SK-N-SH treated with all-trans-retinoic acid at 6 μM for 48 hours (cell line): ENCODE measurements around the gene RELA.

Source experiments
- ATAC-seq: fragments of 200-7000 bp; cut with Tn5 transposase; 3 replicates; pipeline ENCODE4 v1.9.1; 2020; ENCODE audit warnings: mild to moderate bottlenecking, moderate library complexity
- ARNTL ChIP-seq: fragments of 450-650 bp; formaldehyde crosslinking; IDR thresholded peaks from 2 replicates; pipeline ENCODE4 v1.5.0; 2020; ENCODE audit warnings: low read depth, mild to moderate bottlenecking, moderate library complexity, borderline replicate concordance
- BACH2 ChIP-seq: fragments of 250-450 bp; sonication (Bioruptor Pico); IDR thresholded peaks from 2 replicates; pipeline ENCODE4 v1.9.0; 2021; ENCODE audit warnings: mild to moderate bottlenecking, borderline replicate concordance
- CSDC2 ChIP-seq: fragments of 250-450 bp; sonication (Bioruptor Pico); IDR thresholded peaks from 2 replicates; pipeline ENCODE4 v1.5.0; 2020; ENCODE audit warnings: mild to moderate bottlenecking, moderate library complexity
- ESRRG ChIP-seq: fragments of 250-450 bp; sonication (Bioruptor Pico); IDR thresholded peaks from 2 replicates; pipeline ENCODE4 v1.6.1; 2021; ENCODE audit warnings: mild to moderate bottlenecking
- GLIS3 ChIP-seq: fragments of 250-450 bp; sonication (Bioruptor Pico); IDR thresholded peaks from 2 replicates; pipeline ENCODE4 v1.5.0; 2020; ENCODE audit warnings: mild to moderate bottlenecking, moderate library complexity
- OSR1 ChIP-seq: fragments of 250-450 bp; sonication (Bioruptor Pico); IDR thresholded peaks from 2 replicates; pipeline ENCODE4 v1.8.0; 2022; ENCODE audit warnings: moderate library complexity, mild to moderate bottlenecking, inconsistent platforms
- PPARA ChIP-seq: fragments of 250-450 bp; sonication (Bioruptor Pico); IDR thresholded peaks from 2 replicates; pipeline ENCODE4 v1.5.0; 2020; ENCODE audit warnings: mild to moderate bottlenecking, borderline replicate concordance
- RARB ChIP-seq: fragments of 250-450 bp; sonication (Bioruptor Pico); IDR thresholded peaks from 2 replicates; pipeline ENCODE4 v1.8.0; 2021; ENCODE audit warnings: mild to moderate bottlenecking, moderate library complexity
- SNAI2 ChIP-seq: fragments of 250-450 bp; sonication (Bioruptor Pico); IDR thresholded peaks from 2 replicates; pipeline ENCODE4 v1.5.0; 2020; ENCODE audit warnings: mild to moderate bottlenecking, moderate library complexity
- TCF4 ChIP-seq: fragments of 250-450 bp; sonication (Bioruptor Pico); IDR thresholded peaks from 2 replicates; pipeline ENCODE4 v1.8.0; 2021; ENCODE audit warnings: mild to moderate bottlenecking, moderate library complexity, borderline replicate concordance
- TOX ChIP-seq: fragments of 250-450 bp; sonication (Bioruptor Pico); IDR thresholded peaks from 2 replicates; pipeline ENCODE4 v1.8.0; 2021; ENCODE audit warnings: mild to moderate bottlenecking, moderate library complexity, borderline replicate concordance
- ZC3H10 ChIP-seq: fragments of 250-450 bp; sonication (Bioruptor Pico); IDR thresholded peaks from 2 replicates; pipeline ENCODE4 v1.5.1; 2021; ENCODE audit warnings: mild to moderate bottlenecking, moderate library complexity
- ZFP3 ChIP-seq: fragments of 250-450 bp; sonication (Bioruptor Pico); IDR thresholded peaks from 2 replicates; pipeline ENCODE4 v1.5.0; 2020; ENCODE audit warnings: mild to moderate bottlenecking, moderate library complexity
- ZFP30 ChIP-seq: fragments of 450-650 bp; formaldehyde crosslinking; IDR thresholded peaks from 2 replicates; pipeline ENCODE4 v1.5.0; 2022; ENCODE audit warnings: mild to moderate bottlenecking, moderate library complexity
- ZNF565 ChIP-seq: fragments of 450-650 bp; formaldehyde crosslinking; conservative IDR thresholded peaks from 2 replicates; pipeline ENCODE4 v1.5.0; 2020; ENCODE audit warnings: low read depth, mild to moderate bottlenecking, moderate library complexity
- ZNF70 ChIP-seq: fragments of 450-650 bp; formaldehyde crosslinking; IDR thresholded peaks from 2 replicates; pipeline ENCODE4 v1.5.0; 2020; ENCODE audit warnings: mild to moderate bottlenecking, moderate library complexity
- ZNF8 ChIP-seq: fragments of 450-650 bp; formaldehyde crosslinking; IDR thresholded peaks from 2 replicates; pipeline ENCODE4 v1.5.0; 2020; ENCODE audit warnings: mild to moderate bottlenecking, moderate library complexity
- TF ChIP-seq, protein P1 (sequence below): fragments of 250-450 bp; sonication (Bioruptor Pico); IDR thresholded peaks from 2 replicates; pipeline ENCODE4 v1.5.0; 2020; ENCODE audit warnings: mild to moderate bottlenecking, moderate library complexity
- TF ChIP-seq, protein P2 (sequence below): fragments of 250-450 bp; sonication (Bioruptor Pico); IDR thresholded peaks from 2 replicates; pipeline ENCODE4 v1.8.0; 2021; ENCODE audit warnings: low read depth, mild to moderate bottlenecking, moderate library complexity, borderline replicate concordance
- TF ChIP-seq, protein P3 (sequence below): fragments of 250-450 bp; sonication (Bioruptor Pico); IDR thresholded peaks from 2 replicates; pipeline ENCODE4 v1.8.0; 2020; ENCODE audit warnings: mild to moderate bottlenecking, moderate library complexity, borderline replicate concordance
- TF ChIP-seq, protein P4 (sequence below): fragments of 250-450 bp; sonication (Bioruptor Pico); IDR thresholded peaks from 2 replicates; pipeline ENCODE4 v1.5.1; 2021; ENCODE audit warnings: mild to moderate bottlenecking, moderate library complexity

The RELA gene

DNA sequence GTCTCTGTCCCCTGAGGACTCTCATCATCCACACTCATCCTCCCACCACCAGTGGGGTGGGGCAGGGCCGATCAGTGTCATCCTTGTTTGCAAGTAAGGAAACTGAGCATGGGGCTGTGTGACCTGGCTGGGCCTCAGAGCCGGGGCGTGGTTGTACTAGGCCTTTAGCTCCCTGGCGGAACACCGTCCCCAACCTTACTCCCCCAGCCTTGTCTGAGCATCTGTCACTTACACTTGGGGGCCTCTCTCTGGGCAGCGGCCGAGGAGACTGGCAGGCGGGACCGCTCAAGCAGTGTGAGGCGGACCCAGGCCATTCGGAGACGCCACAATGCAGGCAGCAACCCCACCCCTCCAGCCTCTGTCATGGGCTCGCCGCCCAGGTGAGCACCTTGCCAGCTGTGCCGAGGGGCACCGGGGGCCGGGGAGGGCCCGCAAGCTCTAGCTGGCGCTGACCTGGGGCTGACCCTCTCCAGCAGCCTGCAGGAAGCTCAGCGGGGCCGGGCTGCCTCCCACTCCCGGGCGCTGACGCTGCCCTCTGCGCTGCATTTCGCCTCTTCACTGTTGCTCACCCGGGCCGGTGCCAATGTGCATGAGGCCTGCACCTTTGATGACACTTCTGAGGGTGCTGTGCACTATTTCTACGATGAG lies 43.3 kb downstream of the RELA start:
- TF ChIP-seq BACH2 (CRISPR knock-in tag): no peak
- no peak for TF ChIP-seq ZC3H10
- TF ChIP-seq, protein P1, sequence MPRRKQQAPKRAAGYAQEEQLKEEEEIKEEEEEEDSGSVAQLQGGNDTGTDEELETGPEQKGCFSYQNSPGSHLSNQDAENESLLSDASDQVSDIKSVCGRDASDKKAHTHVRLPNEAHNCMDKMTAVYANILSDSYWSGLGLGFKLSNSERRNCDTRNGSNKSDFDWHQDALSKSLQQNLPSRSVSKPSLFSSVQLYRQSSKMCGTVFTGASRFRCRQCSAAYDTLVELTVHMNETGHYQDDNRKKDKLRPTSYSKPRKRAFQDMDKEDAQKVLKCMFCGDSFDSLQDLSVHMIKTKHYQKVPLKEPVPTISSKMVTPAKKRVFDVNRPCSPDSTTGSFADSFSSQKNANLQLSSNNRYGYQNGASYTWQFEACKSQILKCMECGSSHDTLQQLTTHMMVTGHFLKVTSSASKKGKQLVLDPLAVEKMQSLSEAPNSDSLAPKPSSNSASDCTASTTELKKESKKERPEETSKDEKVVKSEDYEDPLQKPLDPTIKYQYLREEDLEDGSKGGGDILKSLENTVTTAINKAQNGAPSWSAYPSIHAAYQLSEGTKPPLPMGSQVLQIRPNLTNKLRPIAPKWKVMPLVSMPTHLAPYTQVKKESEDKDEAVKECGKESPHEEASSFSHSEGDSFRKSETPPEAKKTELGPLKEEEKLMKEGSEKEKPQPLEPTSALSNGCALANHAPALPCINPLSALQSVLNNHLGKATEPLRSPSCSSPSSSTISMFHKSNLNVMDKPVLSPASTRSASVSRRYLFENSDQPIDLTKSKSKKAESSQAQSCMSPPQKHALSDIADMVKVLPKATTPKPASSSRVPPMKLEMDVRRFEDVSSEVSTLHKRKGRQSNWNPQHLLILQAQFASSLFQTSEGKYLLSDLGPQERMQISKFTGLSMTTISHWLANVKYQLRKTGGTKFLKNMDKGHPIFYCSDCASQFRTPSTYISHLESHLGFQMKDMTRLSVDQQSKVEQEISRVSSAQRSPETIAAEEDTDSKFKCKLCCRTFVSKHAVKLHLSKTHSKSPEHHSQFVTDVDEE (CRISPR knock-in tag): no peak
- TF ChIP-seq RARB: no peak
- no peak for TF ChIP-seq ESRRG (CRISPR knock-in tag)
- no peak for TF ChIP-seq ZFP30 (CRISPR knock-in tag)
- no peak for TF ChIP-seq GLIS3
- TF ChIP-seq TCF4 (CRISPR knock-in tag): no peak
- TF ChIP-seq ZNF8 (CRISPR knock-in tag): no peak
- TF ChIP-seq, protein P2, sequence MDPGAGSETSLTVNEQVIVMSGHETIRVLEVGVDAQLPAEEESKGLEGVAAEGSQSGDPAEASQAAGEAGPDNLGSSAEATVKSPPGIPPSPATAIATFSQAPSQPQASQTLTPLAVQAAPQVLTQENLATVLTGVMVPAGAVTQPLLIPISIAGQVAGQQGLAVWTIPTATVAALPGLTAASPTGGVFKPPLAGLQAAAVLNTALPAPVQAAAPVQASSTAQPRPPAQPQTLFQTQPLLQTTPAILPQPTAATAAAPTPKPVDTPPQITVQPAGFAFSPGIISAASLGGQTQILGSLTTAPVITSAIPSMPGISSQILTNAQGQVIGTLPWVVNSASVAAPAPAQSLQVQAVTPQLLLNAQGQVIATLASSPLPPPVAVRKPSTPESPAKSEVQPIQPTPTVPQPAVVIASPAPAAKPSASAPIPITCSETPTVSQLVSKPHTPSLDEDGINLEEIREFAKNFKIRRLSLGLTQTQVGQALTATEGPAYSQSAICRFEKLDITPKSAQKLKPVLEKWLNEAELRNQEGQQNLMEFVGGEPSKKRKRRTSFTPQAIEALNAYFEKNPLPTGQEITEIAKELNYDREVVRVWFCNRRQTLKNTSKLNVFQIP (CRISPR knock-in tag): no peak
- TF ChIP-seq PPARA (CRISPR knock-in tag): no peak
- TF ChIP-seq ZFP3 (CRISPR knock-in tag): no peak
- TF ChIP-seq ZNF565 (CRISPR knock-in tag): no peak
- no peak for TF ChIP-seq ARNTL
- no peak for TF ChIP-seq OSR1 (CRISPR knock-in tag)
- TF ChIP-seq, protein P3, sequence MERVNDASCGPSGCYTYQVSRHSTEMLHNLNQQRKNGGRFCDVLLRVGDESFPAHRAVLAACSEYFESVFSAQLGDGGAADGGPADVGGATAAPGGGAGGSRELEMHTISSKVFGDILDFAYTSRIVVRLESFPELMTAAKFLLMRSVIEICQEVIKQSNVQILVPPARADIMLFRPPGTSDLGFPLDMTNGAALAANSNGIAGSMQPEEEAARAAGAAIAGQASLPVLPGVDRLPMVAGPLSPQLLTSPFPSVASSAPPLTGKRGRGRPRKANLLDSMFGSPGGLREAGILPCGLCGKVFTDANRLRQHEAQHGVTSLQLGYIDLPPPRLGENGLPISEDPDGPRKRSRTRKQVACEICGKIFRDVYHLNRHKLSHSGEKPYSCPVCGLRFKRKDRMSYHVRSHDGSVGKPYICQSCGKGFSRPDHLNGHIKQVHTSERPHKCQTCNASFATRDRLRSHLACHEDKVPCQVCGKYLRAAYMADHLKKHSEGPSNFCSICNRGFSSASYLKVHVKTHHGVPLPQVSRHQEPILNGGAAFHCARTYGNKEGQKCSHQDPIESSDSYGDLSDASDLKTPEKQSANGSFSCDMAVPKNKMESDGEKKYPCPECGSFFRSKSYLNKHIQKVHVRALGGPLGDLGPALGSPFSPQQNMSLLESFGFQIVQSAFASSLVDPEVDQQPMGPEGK (CRISPR knock-in tag): no peak
- TF ChIP-seq, protein P4, sequence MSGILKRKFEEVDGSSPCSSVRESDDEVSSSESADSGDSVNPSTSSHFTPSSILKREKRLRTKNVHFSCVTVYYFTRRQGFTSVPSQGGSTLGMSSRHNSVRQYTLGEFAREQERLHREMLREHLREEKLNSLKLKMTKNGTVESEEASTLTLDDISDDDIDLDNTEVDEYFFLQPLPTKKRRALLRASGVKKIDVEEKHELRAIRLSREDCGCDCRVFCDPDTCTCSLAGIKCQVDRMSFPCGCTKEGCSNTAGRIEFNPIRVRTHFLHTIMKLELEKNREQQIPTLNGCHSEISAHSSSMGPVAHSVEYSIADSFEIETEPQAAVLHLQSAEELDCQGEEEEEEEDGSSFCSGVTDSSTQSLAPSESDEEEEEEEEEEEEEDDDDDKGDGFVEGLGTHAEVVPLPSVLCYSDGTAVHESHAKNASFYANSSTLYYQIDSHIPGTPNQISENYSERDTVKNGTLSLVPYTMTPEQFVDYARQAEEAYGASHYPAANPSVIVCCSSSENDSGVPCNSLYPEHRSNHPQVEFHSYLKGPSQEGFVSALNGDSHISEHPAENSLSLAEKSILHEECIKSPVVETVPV (CRISPR knock-in tag): no peak
- no peak for ATAC-seq

DNA sequence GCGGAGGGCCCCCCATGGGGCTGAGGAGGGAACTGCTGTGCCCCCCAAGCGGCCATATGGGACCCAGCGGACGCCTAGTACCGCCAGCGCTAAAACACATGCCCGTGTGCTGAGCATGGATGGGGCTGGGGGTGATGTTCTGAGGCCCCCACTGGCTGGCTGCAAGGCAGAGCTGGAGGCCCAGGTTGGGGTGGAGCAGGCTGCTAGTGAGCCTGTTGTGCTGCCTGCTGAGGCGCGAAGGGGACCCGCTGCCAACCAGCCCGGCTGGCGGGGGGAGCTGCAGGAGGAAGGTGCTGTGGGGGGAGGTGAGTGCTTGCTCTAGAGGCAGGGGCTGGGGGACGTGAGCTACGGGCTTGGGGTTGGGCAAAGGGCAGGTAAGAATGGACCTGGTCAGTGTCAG lies 44.0 kb downstream of the RELA start:
- no peak for ATAC-seq
- TF ChIP-seq ESRRG (CRISPR knock-in tag) (no peak), ZNF565 (CRISPR knock-in tag) (no peak), SNAI2 (CRISPR knock-in tag) (no peak), RARB (no peak), TCF4 (CRISPR knock-in tag) (no peak), OSR1 (CRISPR knock-in tag) (no peak), ZNF70 (CRISPR knock-in tag) (no peak), ZFP3 (CRISPR knock-in tag) (no peak), ZC3H10 (no peak), CSDC2 (CRISPR knock-in tag) (no peak), BACH2 (CRISPR knock-in tag) (no peak), ARNTL (no peak), PPARA (CRISPR knock-in tag) (no peak), ZNF8 (CRISPR knock-in tag) (no peak), TOX (CRISPR knock-in tag) (no peak)
- TF ChIP-seq, protein P2 (CRISPR knock-in tag): no peak
- TF ChIP-seq, protein P3 (CRISPR knock-in tag): no peak
- TF ChIP-seq, protein P4 (CRISPR knock-in tag): no peak
- TF ChIP-seq, protein P1 (CRISPR knock-in tag): no peak
